Esophagus squamous epithelium (tissue), 4 donors: ENCODE results near the gene NRIP1.

Source experiments
- POLR2A ChIP-seq, 4 donors: fragments of 450-650 bp; IDR thresholded peaks; one replicate each; pipeline ENCODE4 v1.6.1; 2017; ENCODE audit warnings: antibody characterized with exemption in 4 of 4, mild to moderate bottlenecking in 4 of 4, moderate library complexity in 3 of 4
- TF ChIP-seq, protein P1 (sequence below), 6 experiments: fragments of 450-650 bp in 4 of 6; fragments of 200-600 bp in 2 of 6; sonication (generic) in 2 of 6; IDR thresholded peaks; one replicate each; pipeline ENCODE4 v1.5.1; 2016 to 2019; ENCODE audit warnings: antibody characterized with exemption in 6 of 6, mild to moderate bottlenecking in 4 of 6, moderate library complexity in 4 of 6

DNA sequence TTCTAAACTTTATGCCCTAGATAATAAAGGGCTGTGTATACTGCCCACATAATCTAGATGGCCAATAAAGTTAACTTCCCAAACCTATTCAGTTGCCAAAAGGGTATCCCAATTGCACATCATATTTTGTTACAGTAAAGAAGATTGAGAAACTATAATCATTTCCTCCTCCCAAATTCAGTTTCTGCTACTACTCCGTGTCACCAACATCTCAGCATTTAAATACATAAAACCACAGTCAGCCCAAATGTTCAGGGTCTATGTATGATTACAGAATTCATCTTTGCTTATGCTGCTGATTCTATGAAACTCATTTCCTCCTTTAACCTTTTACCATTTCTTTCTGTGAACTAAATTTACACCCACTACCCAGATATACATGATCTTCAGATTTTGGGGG is 28.6 kb downstream of the NRIP1 start:
- TF ChIP-seq, protein P1, sequence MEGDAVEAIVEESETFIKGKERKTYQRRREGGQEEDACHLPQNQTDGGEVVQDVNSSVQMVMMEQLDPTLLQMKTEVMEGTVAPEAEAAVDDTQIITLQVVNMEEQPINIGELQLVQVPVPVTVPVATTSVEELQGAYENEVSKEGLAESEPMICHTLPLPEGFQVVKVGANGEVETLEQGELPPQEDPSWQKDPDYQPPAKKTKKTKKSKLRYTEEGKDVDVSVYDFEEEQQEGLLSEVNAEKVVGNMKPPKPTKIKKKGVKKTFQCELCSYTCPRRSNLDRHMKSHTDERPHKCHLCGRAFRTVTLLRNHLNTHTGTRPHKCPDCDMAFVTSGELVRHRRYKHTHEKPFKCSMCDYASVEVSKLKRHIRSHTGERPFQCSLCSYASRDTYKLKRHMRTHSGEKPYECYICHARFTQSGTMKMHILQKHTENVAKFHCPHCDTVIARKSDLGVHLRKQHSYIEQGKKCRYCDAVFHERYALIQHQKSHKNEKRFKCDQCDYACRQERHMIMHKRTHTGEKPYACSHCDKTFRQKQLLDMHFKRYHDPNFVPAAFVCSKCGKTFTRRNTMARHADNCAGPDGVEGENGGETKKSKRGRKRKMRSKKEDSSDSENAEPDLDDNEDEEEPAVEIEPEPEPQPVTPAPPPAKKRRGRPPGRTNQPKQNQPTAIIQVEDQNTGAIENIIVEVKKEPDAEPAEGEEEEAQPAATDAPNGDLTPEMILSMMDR (IDR thresholded peaks at IDR 0.05): no peak
- TF ChIP-seq POLR2A (IDR thresholded peaks at IDR 0.05): no peak
